GM12864 (cell line): Measurements from ENCODE around the gene ANK3.

Source experiments
- DNase-seq: peaks from one replicate; pipeline ENCODE4 v3.0.0-alpha.2; 2011; ENCODE audit warnings: low read depth
- H3K4me3 ChIP-seq: 2 replicates; pipeline ENCODE4 v1.5.1; 2011; ENCODE audit warnings: mild to moderate bottlenecking, low read depth, low read length, control low read depth
- TF ChIP-seq, protein P1 (sequence below): IDR thresholded peaks from 2 replicates; pipeline ENCODE4 v1.5.1; 2011; ENCODE audit warnings: low read depth, mild to moderate bottlenecking, moderate library complexity, low read length, control low read depth, inconsistent platforms; ENCODE audit errors: missing control alignments

The ANK3 gene

DNA sequence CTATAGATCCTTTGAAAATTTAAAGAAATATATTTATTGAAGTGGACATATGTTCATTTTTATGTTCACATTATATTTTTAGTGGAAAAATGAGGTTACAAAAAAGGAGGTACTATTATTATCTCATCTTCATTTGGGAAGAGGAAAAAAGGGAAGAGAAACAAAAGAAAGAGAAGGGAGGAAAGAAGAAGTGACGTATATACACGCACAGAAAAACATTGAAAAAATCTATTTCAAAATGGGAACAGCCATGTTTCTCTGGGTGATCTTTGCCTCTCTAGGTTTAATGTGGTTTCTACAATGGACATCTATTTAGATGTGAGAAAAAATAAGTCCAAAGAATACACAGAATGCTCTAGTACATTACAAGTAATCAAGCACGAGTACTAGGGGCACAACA is 14.8 kb downstream of the ANK3 start:
- H3K4me3 ChIP-seq: no peak overlapping the region
- no peak for DNase-seq
- TF ChIP-seq, protein P1, sequence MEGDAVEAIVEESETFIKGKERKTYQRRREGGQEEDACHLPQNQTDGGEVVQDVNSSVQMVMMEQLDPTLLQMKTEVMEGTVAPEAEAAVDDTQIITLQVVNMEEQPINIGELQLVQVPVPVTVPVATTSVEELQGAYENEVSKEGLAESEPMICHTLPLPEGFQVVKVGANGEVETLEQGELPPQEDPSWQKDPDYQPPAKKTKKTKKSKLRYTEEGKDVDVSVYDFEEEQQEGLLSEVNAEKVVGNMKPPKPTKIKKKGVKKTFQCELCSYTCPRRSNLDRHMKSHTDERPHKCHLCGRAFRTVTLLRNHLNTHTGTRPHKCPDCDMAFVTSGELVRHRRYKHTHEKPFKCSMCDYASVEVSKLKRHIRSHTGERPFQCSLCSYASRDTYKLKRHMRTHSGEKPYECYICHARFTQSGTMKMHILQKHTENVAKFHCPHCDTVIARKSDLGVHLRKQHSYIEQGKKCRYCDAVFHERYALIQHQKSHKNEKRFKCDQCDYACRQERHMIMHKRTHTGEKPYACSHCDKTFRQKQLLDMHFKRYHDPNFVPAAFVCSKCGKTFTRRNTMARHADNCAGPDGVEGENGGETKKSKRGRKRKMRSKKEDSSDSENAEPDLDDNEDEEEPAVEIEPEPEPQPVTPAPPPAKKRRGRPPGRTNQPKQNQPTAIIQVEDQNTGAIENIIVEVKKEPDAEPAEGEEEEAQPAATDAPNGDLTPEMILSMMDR: no peak

DNA sequence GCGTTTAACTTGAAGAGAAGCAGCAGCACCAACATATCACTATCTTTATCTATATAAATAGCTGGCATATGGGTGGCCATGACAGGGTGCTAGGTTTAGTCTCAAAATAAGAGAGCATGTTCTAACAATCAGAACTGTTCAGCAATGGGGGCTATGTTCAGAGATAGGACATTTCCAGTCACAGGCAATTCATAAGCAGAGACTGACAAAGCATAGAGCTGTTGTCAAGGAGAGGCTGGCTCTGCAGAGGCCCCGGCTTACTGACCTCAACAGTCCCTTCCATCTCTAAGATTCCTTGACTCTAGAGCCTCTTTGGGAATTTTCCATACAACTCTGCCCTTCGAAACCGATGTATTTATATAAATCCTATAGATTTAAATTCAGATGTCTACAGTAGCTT is 17.2 kb downstream of the ANK3 start:
- TF ChIP-seq, protein P1: no peak
- H3K4me3 ChIP-seq: no peak overlapping the region
- no peak for DNase-seq

DNA sequence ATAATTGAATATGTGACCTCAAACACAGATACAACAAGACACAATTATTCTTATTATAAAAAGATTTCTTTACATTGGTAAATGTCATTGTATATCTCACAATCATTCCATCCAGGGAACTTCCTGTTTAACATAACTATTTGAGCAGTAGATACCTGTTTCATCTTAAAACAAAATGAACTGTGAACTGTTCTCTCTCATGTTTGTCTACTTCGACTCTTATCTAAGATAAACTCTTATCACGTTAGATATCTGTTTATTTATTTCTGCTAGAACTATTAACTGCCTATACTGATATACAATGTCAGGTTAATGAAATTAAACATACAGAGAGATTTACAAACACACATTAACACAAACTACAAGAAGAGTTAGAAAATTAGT is 20.1 kb downstream of the ANK3 start:
- no peak for DNase-seq
- no peak overlapping the region for H3K4me3 ChIP-seq
- TF ChIP-seq, protein P1: no peak

DNA sequence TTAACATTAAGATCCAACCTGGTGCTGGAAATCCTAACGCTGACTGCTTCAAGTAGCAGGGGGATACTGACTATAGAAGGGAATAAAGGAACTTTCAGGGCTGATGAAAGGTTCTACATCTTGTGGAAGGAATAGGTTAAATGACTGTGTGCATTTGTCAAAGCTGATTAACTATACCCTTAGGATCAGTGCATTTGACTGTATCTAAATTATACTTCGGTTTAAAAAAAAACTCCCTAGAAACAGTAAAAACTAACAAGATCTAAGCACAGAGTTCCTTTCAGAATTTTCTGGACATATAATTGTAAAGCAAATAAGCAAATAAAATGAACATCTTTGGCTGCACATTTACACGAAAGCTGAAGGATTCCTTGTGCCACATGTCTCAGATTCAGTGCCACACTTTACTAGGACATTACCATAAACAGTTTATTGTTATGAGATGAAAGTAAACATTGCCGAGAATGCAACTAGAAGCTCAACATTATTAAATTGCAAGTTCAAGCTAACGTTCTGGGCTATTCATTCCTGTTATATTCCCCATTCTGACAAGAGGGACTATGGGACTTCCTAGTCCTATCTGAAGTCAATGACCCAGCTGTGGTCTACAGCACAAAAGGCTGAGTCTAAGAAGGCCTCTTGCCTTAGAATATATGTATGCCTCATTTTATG is 20.7 kb downstream of the ANK3 start:
- TF ChIP-seq, protein P1: no peak
- no peak for DNase-seq
- H3K4me3 ChIP-seq: no peak overlapping the region

DNA sequence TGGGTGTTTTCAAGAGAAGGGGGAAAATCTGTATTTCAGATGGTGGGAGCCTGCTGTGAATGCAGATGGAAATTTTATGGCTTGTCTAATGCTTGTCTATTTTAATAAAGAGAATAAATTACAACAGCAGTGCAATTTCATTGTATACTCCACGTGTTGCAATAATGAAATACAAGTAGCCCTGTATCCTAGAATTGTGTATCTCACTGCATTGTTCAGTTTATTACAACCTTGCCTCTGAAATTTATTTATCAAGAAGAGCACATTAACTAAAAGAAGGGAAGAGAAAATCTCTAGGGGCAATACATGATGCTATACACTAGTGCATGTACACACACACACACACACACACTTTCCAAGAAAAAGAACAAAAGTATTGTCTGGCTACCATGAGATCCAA is 21.8 kb downstream of the ANK3 start:
- no peak for DNase-seq
- no peak overlapping the region for H3K4me3 ChIP-seq
- TF ChIP-seq, protein P1: no peak

DNA sequence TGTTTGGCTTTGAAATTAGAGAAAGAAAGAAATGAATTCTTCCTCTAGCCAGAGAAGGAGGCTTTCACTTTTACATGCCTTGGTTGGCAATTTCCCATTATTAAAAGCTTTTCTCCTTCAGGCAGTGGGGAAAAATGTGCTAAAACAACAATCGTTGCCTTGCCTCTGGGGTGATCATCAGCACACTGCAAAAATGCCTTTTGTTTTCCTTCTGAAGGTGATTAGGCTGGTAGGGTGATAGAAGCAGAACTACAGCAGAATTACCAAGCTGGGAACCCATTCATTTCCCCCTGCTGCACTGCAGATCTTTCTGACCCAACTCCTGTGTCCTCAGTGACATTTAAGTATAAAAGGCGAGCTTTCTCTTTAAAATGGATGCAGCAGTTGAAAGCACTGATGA is 22.2 kb downstream of the ANK3 start:
- no peak for DNase-seq
- TF ChIP-seq, protein P1: no peak
- H3K4me3 ChIP-seq: no peak overlapping the region

DNA sequence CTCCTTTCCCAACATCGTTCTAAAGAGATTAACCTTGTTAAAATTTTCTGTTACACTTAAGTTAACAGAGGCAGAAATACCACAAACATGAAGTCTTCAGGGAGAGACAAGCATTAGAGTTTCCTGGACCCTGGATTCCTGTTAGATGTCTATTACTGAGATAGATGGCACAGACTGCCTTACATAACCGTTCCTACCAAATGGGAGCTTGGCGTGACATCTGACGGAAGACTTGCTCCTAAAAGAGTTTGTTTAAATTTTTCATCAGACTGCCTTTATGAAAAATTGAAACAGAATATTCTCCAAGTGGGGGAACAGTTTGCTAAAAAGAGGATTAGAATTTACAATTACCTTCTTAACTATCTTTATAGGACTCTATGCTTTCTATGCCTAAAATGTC is 22.7 kb downstream of the ANK3 start:
- no peak overlapping the region for H3K4me3 ChIP-seq
- TF ChIP-seq, protein P1: no peak
- no peak for DNase-seq
